Fibroblast of lung (primary cell): ENCODE data around the gene ATP8A1. TPM values are rescaled to one million over a fixed set of nuclear protein-coding genes. Genes with fewer than 3 reads are reported as not detected.
"Not testable (repeated sequence)": the region's sequence is repeated elsewhere in the genome, so short reads cannot be mapped to it uniquely, and the experiment has no call there.

Experiments
- DNase-seq, 2 donors: peaks; one replicate each; pipeline versions ENCODE4 v3.0.0 to v3.0.0-alpha.2; 2010; ENCODE audit warnings: low read depth in 2 of 2
- H2AFZ ChIP-seq: 2 replicates; pipeline ENCODE4 v1.5.1; 2012; ENCODE audit warnings: low read length, control low read depth, inconsistent platforms
- H3K27ac ChIP-seq: 2 replicates; pipeline ENCODE4 v1.5.1; 2011; ENCODE audit warnings: low read length, control low read depth; ENCODE audit not compliant: insufficient read depth
- H3K27me3 ChIP-seq: 2 replicates; pipeline ENCODE4 v1.5.1; 2011; ENCODE audit warnings: mild to moderate bottlenecking, low read length; ENCODE audit not compliant: control insufficient read depth, insufficient read depth
- H3K36me3 ChIP-seq: 2 replicates; pipeline ENCODE4 v1.5.1; 2011; ENCODE audit warnings: low read length; ENCODE audit not compliant: control insufficient read depth, insufficient read depth
- H3K4me1 ChIP-seq: 2 replicates; pipeline ENCODE4 v1.5.1; 2011; ENCODE audit warnings: low read length; ENCODE audit not compliant: control insufficient read depth, insufficient read depth; ENCODE audit errors: extremely low read depth
- H3K4me2 ChIP-seq: 2 replicates; pipeline ENCODE4 v1.5.1; 2011; ENCODE audit warnings: low read length, control low read depth; ENCODE audit not compliant: insufficient read depth; ENCODE audit errors: extremely low read depth
- H3K4me3 ChIP-seq, 4 experiments: fragments of 200-600 bp in 1 of 4; sonication (generic) in 1 of 4; replicated peaks in 1 of 4; 2 replicates each; pipeline ENCODE4 v1.5.1; 2011 to 2016; ENCODE audit warnings: low read length in 4 of 4, low read depth in 3 of 4, mild to moderate bottlenecking in 3 of 4, control low read depth in 2 of 4, inconsistent platforms in 1 of 4, mixed read lengths in 1 of 4; ENCODE audit not compliant: insufficient read depth in 1 of 4; ENCODE audit errors: control extremely low read depth in 1 of 4
- H3K79me2 ChIP-seq: 2 replicates; pipeline ENCODE4 v1.5.1; 2012; ENCODE audit warnings: mild to moderate bottlenecking, low read length, inconsistent platforms; ENCODE audit not compliant: control insufficient read depth, insufficient read depth
- H3K9ac ChIP-seq: 2 replicates; pipeline ENCODE4 v1.5.1; 2011; ENCODE audit warnings: mild to moderate bottlenecking, low read length, control low read depth; ENCODE audit not compliant: insufficient read depth
- H3K9me3 ChIP-seq: 2 replicates; pipeline ENCODE4 v1.5.1; 2012; ENCODE audit warnings: low read depth, low read length; ENCODE audit not compliant: control insufficient read depth, insufficient read depth
- H4K20me1 ChIP-seq: 2 replicates; pipeline ENCODE4 v1.5.1; 2011; ENCODE audit warnings: low read length; ENCODE audit not compliant: control insufficient read depth, insufficient read depth; ENCODE audit errors: extremely low read depth
- EZH2 ChIP-seq: IDR thresholded peaks from 2 replicates; pipeline ENCODE4 v1.5.1; 2012; ENCODE audit warnings: low read length, control low read depth, mild to moderate bottlenecking; ENCODE audit errors: missing control alignments
- polyA plus RNA-seq, 2 donors: library from polyadenylated mRNA; depleted of rRNA in 1 of 2; stranded (reverse) in 1 of 2; unstranded in 1 of 2; fragments of >200 nt; gene quantifications; 2 replicates each; pipeline ENCODE4 v1.2.1, GENCODE V29; 2011 to 2012; ENCODE audit warnings: missing spikeins in 1 of 2
- total RNA-seq: library from RNA; depleted of rRNA; stranded (reverse); fragments of >200 nt; gene quantifications from 2 replicates; pipeline ENCODE4 v1.2.1, GENCODE V29; 2014
- TF ChIP-seq, protein P1 (sequence below), 2 donors: IDR thresholded peaks in 1 of 2; conservative IDR thresholded peaks in 1 of 2; 1 replicate in 1 of 2; 2 replicates in 1 of 2; pipeline ENCODE4 v1.5.1; 2011 to 2012; ENCODE audit warnings: low read length in 2 of 2, control low read depth in 1 of 2, inconsistent platforms in 1 of 2, low read depth in 1 of 2, mild to moderate bottlenecking in 1 of 2

ATP8A1 gene
- total and polyA plus RNA-seq, 2 donors (not counting 1 experiment from before 2014, with no cell fraction given): 0.36 to 4.8 TPM

- H3K9me3 ChIP-seq: no peaks in the 10 kb centered on the region
- H3K79me2 ChIP-seq: no peaks in the 10 kb centered on the region
- no peak overlapping the region for H3K4me3 ChIP-seq
- no peaks in the 10 kb centered on the region for H4K20me1 ChIP-seq
- no peak for TF ChIP-seq EZH2
- TF ChIP-seq, protein P1, sequence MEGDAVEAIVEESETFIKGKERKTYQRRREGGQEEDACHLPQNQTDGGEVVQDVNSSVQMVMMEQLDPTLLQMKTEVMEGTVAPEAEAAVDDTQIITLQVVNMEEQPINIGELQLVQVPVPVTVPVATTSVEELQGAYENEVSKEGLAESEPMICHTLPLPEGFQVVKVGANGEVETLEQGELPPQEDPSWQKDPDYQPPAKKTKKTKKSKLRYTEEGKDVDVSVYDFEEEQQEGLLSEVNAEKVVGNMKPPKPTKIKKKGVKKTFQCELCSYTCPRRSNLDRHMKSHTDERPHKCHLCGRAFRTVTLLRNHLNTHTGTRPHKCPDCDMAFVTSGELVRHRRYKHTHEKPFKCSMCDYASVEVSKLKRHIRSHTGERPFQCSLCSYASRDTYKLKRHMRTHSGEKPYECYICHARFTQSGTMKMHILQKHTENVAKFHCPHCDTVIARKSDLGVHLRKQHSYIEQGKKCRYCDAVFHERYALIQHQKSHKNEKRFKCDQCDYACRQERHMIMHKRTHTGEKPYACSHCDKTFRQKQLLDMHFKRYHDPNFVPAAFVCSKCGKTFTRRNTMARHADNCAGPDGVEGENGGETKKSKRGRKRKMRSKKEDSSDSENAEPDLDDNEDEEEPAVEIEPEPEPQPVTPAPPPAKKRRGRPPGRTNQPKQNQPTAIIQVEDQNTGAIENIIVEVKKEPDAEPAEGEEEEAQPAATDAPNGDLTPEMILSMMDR (conservative IDR thresholded peaks at IDR 0.05 in 1 of 2, IDR thresholded peaks at IDR 0.05 in 1 of 2; ENCODE audit: low read depth in 1 of 2, low read length in 2 of 2): no peak
- no peak overlapping the region for H2AFZ ChIP-seq
- no peaks in the 10 kb centered on the region for H3K4me1 ChIP-seq
- H3K4me2 ChIP-seq: no peak overlapping the region
- H3K36me3 ChIP-seq: no peaks in the 10 kb centered on the region
- no peaks in the 10 kb centered on the region for H3K27me3 ChIP-seq
- DNase-seq: no peak
- no peak overlapping the region for H3K27ac ChIP-seq
- no peak overlapping the region for H3K9ac ChIP-seq
Observed at GRCh38 chr4:42377497-42377896, 279.4 kb downstream of the ATP8A1 start.

DNA sequence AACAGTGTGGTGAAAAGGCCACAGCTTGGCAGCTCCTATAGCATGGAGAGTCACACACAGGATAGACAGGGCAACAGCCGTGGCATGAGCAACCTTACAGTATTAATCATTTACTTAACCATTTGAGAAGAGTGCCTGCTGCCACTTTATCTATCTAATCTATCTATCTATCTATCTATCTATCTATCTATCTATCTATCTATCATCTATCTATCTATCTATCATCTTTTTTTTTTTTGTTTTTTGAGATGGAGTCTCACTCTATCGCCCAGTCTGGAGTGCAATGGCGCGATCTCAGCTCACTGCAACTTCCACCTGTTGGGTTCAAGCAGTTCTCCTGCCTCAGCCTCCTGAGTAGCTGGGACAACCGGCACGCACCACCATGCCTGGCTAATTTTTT is 284.6 kb downstream of the ATP8A1 start:
- H3K27ac ChIP-seq, H3K27me3 ChIP-seq, H3K4me3 ChIP-seq, H3K9ac ChIP-seq, H4K20me1 ChIP-seq, H3K36me3 ChIP-seq, DNase-seq, H3K79me2 ChIP-seq, H3K9me3 ChIP-seq, H2AFZ ChIP-seq, H3K4me1 ChIP-seq, H3K4me2 ChIP-seq: not testable (repeated sequence)

DNA sequence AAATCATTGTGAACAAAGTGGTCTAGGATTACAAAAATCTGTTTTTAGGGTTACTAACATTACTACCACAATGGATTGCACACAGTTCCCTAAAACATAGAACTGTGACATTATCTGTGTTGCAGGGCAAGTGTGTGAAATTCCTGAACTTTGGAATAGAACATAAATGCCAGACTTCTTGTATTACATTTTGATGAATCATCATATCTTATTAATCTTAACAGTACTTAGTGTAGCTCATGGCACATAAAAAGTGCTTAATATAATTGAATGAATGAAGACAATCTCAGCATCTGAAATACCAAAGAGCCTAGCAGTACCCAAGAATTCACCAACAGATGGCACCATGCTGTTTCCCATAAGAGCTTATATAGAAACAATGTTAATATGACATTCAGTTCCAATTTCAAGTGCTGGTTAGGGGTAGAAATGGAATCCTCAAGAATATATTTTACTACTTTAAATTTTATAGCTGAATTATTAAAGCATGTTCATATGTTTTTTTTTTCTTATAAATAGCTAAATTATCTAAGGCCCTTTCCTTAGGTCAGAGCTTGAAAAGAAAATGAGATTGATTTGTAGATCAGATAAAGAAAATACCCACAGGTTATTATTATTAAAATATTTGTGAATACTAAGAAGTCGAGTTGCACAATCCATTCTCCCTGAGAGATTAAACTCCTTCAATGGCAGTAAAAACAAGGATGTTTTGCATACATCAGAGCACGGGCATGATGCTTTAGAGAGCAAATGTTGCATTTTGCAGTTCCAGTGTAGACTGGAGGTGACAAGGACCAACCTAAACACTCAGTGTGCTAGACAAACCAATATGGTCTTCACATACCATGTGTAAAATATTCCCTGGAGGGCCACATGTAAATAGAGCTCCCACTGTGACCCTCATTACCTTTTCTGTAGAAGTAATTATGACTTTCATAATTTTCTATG is 285.3 kb downstream of the ATP8A1 start:
- no peaks in the 10 kb centered on the region for H3K9me3 ChIP-seq
- TF ChIP-seq EZH2: no peak
- TF ChIP-seq, protein P1 (conservative IDR thresholded peaks at IDR 0.05 in 1 of 2, IDR thresholded peaks at IDR 0.05 in 1 of 2; ENCODE audit: low read depth in 1 of 2, low read length in 2 of 2): peak; percentile 57 to 76
- no peak overlapping the region for H3K9ac ChIP-seq
- H3K36me3 ChIP-seq: no peaks in the 10 kb centered on the region
- DNase-seq: peak; percentile 50 to 85
- H3K27me3 ChIP-seq: no peaks in the 10 kb centered on the region
- no peak overlapping the region for H3K27ac ChIP-seq
- no peak overlapping the region for H3K4me3 ChIP-seq
- no peak overlapping the region for H3K4me2 ChIP-seq
- no peaks in the 10 kb centered on the region for H3K4me1 ChIP-seq
- H3K79me2 ChIP-seq: no peaks in the 10 kb centered on the region
- H4K20me1 ChIP-seq: no peaks in the 10 kb centered on the region
- no peak overlapping the region for H2AFZ ChIP-seq
